NCI-H1930 (cell line): ENCODE data around the gene SLC44A5.
"Not testable (repeated sequence)": the region's sequence is repeated elsewhere in the genome, so short reads cannot be mapped to it uniquely, and the experiment has no call there.

Source experiments
- DNase-seq, 2 experiments: peaks; one replicate each; lab custom pipeline; 2025; lab: John Stamatoyannopoulos, UW

Gene SLC44A5

DNA sequence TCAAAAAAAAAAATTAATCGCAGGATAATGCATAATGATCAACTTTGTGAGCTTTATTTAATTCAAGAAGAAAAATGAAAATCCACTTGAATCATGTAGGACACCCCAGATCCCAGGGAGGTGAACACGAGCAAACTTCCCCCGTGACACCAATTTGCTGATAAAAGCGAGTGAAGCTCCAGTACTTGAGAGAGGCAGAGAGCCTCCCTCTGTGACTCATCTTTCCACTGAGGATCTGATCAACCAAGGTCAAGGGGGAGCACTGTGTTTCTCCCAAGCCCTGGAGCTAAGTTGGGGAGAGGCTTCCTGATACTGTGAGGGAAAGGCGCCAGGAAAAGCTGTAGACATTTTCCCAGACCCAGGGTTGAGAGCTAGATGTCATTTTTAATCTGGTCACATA is 160.9 kb downstream of the SLC44A5 start:
- DNase-seq: no peak

GRCh38 chr1:75444220-75444619 is 166.7 kb downstream of the SLC44A5 start:
- no peak for DNase-seq

DNA sequence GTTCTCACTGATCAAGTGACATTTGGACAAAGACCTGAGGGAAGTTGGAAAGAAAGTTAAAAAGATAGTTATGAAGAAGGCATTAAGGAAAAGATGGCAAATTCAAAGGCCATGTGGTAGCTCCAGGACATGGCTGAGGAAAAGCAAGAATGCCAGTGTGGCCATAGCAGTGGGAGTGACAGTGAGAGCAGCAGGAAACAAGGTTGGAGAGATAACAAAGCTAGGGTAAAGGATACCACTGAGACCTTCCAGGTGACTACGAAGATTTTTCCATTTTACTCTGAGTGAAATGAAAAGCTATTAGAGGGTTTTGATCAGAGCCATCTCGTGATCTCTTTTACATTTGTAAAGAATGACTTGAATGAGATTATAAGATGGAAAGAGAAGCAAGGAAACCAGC is 170.6 kb downstream of the SLC44A5 start:
- DNase-seq: no peak

- no peak for DNase-seq
Observed at GRCh38 chr1:75438355-75438754, 172.6 kb downstream of the SLC44A5 start.

GRCh38 chr1:75431843-75432242 is 179.1 kb downstream of the SLC44A5 start:
- DNase-seq: no peak

DNA sequence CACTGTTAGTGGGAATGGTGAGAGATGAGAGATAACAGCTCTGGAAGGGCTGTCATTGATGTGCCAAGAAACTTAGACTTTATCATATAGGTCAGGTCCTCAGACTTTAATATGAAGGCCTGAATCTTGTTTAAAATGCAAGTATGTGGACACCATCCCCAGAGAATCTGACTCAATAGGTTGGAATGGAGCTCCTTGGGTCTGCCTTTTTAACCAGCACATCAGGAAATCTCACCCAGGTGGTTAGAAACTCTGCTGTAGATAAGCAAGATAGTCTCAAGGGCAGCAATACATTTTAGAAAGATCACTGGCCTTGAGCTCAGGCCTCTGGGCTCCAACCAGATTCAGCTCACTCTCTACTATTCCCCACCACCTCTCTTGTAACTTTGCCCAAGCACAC is 180.4 kb downstream of the SLC44A5 start:
- no peak for DNase-seq

- no peak for DNase-seq
Observed at GRCh38 chr1:75426688-75427087, 184.2 kb downstream of the SLC44A5 start.

GRCh38 chr1:75425001-75425650 is 185.8 kb downstream of the SLC44A5 start:
- no peak for DNase-seq

- DNase-seq: peak; percentile 47 to 70
Observed at GRCh38 chr1:75423616-75424015, 187.3 kb downstream of the SLC44A5 start.

GRCh38 chr1:75423136-75423535 is 187.8 kb downstream of the SLC44A5 start:
- DNase-seq: no peak

GRCh38 chr1:75421371-75421770 is 189.5 kb downstream of the SLC44A5 start:
- no peak for DNase-seq

DNA sequence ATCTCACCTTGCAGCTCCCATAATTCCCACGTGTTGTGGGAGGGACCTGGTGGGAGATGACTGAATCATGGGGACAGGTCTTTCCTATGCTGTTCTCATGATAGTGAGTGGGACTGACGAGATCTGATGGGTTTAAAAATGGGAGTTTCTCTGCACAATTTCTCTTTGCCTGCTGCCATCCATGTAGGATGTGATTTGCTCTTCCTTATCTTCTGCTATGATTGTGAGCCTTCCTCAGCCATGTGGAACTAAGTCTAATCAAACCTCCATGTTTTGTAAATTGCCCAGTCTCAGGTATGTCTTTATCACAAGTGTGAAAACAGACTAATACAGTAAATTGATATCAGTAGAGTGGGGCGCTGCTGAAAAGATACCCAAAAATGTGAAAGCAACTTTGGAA is 195.7 kb downstream of the SLC44A5 start:
- DNase-seq: no peak

GRCh38 chr1:75412616-75413015 is 198.3 kb downstream of the SLC44A5 start:
- DNase-seq: no peak

DNA sequence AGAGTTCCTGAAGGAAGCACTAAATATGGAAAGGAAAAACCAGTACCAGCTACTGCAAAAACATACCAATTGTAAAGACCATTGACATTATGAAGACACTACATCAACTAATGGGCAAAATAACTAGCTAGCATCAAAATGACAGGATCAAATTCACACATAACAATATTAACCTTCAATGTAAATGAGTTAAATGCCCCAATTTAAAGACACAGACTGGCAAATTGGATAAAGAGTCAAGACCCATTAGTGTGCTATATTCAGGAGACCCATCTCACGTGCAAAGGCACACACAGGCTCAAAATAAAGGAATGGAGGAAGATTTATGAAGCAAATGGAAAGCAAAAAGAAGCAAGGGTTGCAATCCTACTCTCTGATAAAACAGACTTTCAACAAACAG is 206.2 kb downstream of the SLC44A5 start:
- not testable (repeated sequence) for DNase-seq

GRCh38 chr1:75403147-75403646 is 207.7 kb downstream of the SLC44A5 start:
- DNase-seq: not testable (repeated sequence)

GRCh38 chr1:75400716-75401115 is 210.2 kb downstream of the SLC44A5 start:
- DNase-seq: no peak

DNA sequence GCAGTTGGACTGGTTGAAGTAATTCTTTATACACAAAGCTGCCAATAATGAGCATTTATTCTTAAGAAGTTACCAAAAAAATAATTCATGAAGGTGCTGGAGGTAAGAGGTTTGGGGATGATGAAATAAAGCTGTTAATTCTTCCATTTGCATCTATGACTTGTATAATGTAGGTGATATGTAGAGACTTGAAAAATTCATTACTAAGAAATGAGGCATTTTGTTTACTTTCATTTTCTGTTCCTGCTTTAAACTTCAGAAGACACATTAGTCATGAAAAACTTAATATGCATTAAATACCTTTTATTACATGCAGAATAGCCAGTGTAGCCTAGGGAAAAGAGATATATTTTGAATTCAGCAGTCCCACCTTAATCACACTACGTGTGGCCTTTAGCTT is 214.2 kb downstream of the SLC44A5 start:
- no peak for DNase-seq

DNA sequence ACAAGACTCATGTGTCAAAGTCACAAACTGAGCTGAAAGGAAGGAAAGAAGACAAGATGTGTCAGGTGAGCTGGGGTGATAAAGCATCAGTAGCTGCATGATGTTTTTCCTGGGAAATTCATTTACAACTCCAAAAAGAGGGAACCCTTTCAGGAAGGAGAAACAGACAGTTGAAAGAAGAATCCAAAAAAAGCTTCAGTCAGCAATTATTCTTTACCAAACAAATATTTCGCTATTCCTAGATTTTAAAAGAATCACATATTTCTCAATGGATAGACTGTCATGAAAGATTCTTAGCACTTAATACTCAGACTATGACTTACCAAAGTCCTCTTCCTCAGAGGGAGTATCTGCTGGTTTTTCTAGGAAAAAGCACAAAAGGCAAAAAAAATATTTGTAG is 214.7 kb downstream of the SLC44A5 start:
- DNase-seq: no peak

DNA sequence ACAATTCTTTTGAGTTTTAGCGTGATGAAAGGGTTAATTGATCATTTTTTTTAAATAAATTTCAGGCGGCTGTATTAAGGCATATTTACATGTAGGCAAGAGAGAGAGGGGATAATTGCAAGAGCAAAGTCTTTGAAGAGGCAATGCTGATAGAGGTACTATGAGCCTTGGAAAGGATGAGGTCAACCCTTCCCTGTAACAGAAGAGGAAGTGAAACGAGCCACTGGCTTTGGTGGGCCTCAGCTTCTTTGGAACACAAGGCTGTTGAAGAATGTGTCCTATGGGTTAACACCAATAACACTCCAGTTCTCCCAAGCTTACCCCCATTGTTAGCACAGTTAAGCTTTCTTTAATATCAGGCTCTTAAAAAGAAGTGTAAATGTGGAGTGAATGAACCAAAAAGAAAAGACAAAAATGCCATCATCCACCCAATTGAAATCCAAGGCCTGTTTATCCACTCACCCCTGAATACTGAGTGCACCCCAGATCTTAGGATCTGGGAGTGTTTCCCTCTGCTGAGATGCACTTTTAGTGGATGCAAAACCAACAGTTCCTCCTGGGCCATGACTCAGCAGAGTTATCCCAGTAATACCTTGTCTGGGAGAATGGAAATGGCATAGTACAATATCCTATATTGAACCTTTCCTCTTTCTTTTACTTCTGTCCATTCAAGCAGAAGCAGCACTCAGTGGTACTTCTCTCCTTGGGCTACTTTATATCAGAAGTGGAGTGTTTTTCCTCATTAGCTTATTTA is 216.4 kb downstream of the SLC44A5 start:
- no peak for DNase-seq

- no peak for DNase-seq
Observed at GRCh38 chr1:75392278-75392677, 218.6 kb downstream of the SLC44A5 start.

DNA sequence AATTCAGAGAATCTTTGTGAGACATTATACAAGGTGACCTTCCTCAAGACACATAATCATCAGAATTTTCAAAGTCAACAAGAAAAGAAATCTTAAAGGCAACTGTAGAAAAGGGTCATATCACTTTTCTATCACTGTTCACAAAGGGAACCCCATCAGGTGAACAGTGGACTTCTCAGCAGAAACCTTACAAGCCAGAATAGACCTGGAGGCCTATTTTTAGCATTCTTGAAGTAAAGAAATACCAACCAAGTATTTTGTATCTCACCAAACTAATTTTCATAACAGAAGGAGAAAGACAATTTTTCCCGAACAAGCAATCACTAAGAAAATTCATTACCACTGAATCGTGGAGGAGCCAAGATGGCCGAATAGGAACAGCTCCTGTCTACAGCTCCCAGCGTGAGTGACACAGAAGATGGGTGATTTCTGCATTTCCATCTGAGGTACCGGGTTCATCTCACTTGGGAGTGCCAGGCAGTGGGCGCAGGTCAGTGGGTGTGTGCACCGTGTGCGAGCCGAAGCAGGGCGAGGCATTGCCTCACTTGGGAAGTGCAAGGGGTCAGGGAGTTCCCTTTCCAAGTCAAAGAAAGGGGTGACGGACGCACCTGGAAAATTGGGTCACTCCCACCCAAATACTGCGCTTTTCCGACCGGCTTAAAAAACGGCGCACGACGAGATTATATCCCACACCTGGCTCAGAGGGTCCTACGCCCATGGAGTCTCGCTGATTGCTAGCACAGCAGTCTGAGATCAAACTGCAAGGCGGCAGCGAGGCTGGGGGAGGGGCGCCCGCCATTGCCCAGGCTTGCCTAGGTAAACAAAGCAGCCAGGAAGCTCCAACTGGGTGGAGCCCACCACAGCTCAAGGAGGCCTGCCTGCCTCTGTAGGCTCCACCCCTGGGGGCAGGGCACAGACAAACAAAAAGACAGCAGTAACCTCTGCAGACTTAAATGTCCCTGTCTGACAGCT is 235.2 kb downstream of the SLC44A5 start:
- DNase-seq: not testable (repeated sequence)

GRCh38 chr1:75373542-75374159 is 237.3 kb downstream of the SLC44A5 start:
- no peak for DNase-seq
